HCT116 (cell line): ENCODE results near the gene WHAMM. TPM values are rescaled to one million over a fixed set of nuclear protein-coding genes. Genes with fewer than 3 reads are reported as not detected.

Source experiments
- ATAC-seq: fragments of 200-7000 bp; cut with Tn5 transposase; 2 replicates; pipeline ENCODE4 v1.9.1; 2020; ENCODE audit warnings: mild to moderate bottlenecking, moderate library complexity
- BruUV-seq: library from RNA; stranded (reverse); fragments of 400-500 nt; replicated peaks from 2 replicates; lab custom pipeline; 2021; lab: Mats Ljungman, UMichigan
- CTCF ChIA-PET: fragments of 300-600 bp; sonication (Branson Sonifier 250); formaldehyde crosslinking; loops from one replicate; lab custom pipeline; 2021; ENCODE audit warnings: antibody characterized with exemption; lab: Charles Lee
- POLR2A ChIA-PET: fragments of 300-600, 350-600 bp; sonication (Branson Sonifier 250); formaldehyde crosslinking; loops from one replicate; lab custom pipeline; 2021; ENCODE audit warnings: antibody characterized with exemption; lab: Charles Lee
- RAD21 ChIA-PET, 2 experiments: fragments of 300-600 bp; sonication (Branson Sonifier 250); formaldehyde crosslinking; loops; one replicate each; lab custom pipeline; 2023; ENCODE audit warnings: low total read pairs in 2 of 2; ENCODE audit not compliant: uncharacterized antibody in 2 of 2, unreplicated experiment in 2 of 2, low non-redundant PET in 1 of 2; lab: Charles Lee
- DNase-seq: peaks from one replicate; pipeline ENCODE4 v3.0.0-alpha.2; 2010; ENCODE audit warnings: low read depth, low spot score
- H2AFZ ChIP-seq: fragments of 200-600 bp; shearing (Covaris generic), sonication (generic); 2 replicates; pipeline ENCODE4 v1.6.1; 2017; ENCODE audit warnings: low read depth, mixed run types, mixed read lengths, antibody characterized with exemption, low read length; ENCODE audit not compliant: poor library complexity, severe bottlenecking
- H3K27ac ChIP-seq: 2 replicates; pipeline ENCODE4 v1.5.1; 2012; ENCODE audit warnings: low read depth, low read length
- H3K27me3 ChIP-seq: fragments of 200-600 bp; sonication (generic); 2 replicates; pipeline ENCODE4 v1.6.1; 2016; ENCODE audit warnings: mixed run types, low read length, mixed read lengths; ENCODE audit not compliant: insufficient read depth
- H3K36me3 ChIP-seq, 2 experiments: fragments of 200-500 bp in 1 of 2; fragments of 200-600 bp in 1 of 2; sonication (Bioruptor generic) in 1 of 2; sonication (generic) in 1 of 2; 2 replicates each; pipeline versions ENCODE4 v1.5.1 to v1.6.1; 2014 to 2016; ENCODE audit warnings: low read length in 2 of 2, inconsistent platforms in 1 of 2, mixed read lengths in 1 of 2, mixed run types in 1 of 2; ENCODE audit not compliant: insufficient read depth in 2 of 2, control insufficient read depth in 1 of 2
- H3K4me1 ChIP-seq, 2 experiments: fragments of 200-600 bp in 1 of 2; sonication (generic) in 1 of 2; 2 replicates each; pipeline versions ENCODE4 v1.5.1 to v1.6.1; 2012 to 2017; ENCODE audit warnings: low read length in 2 of 2, inconsistent platforms in 1 of 2, mild to moderate bottlenecking in 1 of 2, mixed read lengths in 1 of 2, mixed run types in 1 of 2, moderate library complexity in 1 of 2; ENCODE audit not compliant: insufficient read depth in 2 of 2, control insufficient read depth in 1 of 2
- H3K4me2 ChIP-seq: fragments of 200-600 bp; sonication (generic); 2 replicates; pipeline ENCODE4 v1.6.1; 2017; ENCODE audit warnings: mixed run types, low read length, mixed read lengths
- H3K4me3 ChIP-seq, 2 experiments: fragments of 200-600 bp in 1 of 2; sonication (generic) in 1 of 2; replicated peaks in 1 of 2; 2 replicates each; pipeline ENCODE4 v1.5.1; 2011 to 2016; ENCODE audit warnings: low read length in 2 of 2, control low read depth in 1 of 2, low read depth in 1 of 2, mild to moderate bottlenecking in 1 of 2, mixed read lengths in 1 of 2, mixed run types in 1 of 2
- H3K79me2 ChIP-seq: fragments of 200-600 bp; sonication (generic); 2 replicates; pipeline ENCODE4 v1.6.1; 2017; ENCODE audit warnings: mild to moderate bottlenecking, mixed run types, low read length, moderate library complexity, mixed read lengths; ENCODE audit not compliant: insufficient read depth
- H3K9ac ChIP-seq: fragments of 200-600 bp; sonication (generic); 2 replicates; pipeline ENCODE4 v1.6.1; 2016; ENCODE audit warnings: low read length, mixed read lengths
- H3K9me2 ChIP-seq: fragments of 200-600 bp; sonication (generic), shearing (Covaris generic); 2 replicates; pipeline ENCODE4 v1.6.1; 2017; ENCODE audit warnings: mixed run types, mild to moderate bottlenecking, moderate library complexity; ENCODE audit not compliant: insufficient read depth
- H3K9me3 ChIP-seq, 2 experiments: fragments of 200-500 bp in 1 of 2; fragments of 200-600 bp in 1 of 2; sonication (Bioruptor generic) in 1 of 2; sonication (generic) in 1 of 2; 2 replicates each; pipeline ENCODE4 v1.6.1; 2014 to 2017; ENCODE audit warnings: low read length in 2 of 2, mixed read lengths in 2 of 2, inconsistent platforms in 1 of 2, low read depth in 1 of 2, mild to moderate bottlenecking in 1 of 2, mixed run types in 1 of 2, moderate library complexity in 1 of 2; ENCODE audit not compliant: control insufficient read depth in 1 of 2, insufficient read depth in 1 of 2
- H4K20me1 ChIP-seq: fragments of 200-600 bp; sonication (generic), shearing (Covaris generic); 2 replicates; pipeline ENCODE4 v1.6.1; 2017; ENCODE audit warnings: mixed run types, mild to moderate bottlenecking, moderate library complexity; ENCODE audit not compliant: insufficient read depth
- ATF3 ChIP-seq: IDR thresholded peaks from 2 replicates; pipeline ENCODE4 v1.6.1; 2012
- CEBPB ChIP-seq: IDR thresholded peaks from 2 replicates; pipeline ENCODE4 v1.6.1; 2012; ENCODE audit warnings: low read depth
- EGR1 ChIP-seq: IDR thresholded peaks from 2 replicates; pipeline ENCODE4 v1.6.1; 2012; ENCODE audit warnings: low read depth
- ELF1 ChIP-seq: IDR thresholded peaks from 2 replicates; pipeline ENCODE4 v1.6.1; 2012; ENCODE audit warnings: low read depth, borderline replicate concordance
- EZH2 ChIP-seq: fragments of 200-600 bp; sonication (generic); IDR thresholded peaks from 2 replicates; pipeline ENCODE4 v1.6.1; 2017; ENCODE audit warnings: antibody characterized with exemption, mixed run types
- EZH2phosphoT487 ChIP-seq: fragments of 200-600 bp; IDR thresholded peaks from 2 replicates; pipeline ENCODE4 v1.6.1; 2018; ENCODE audit warnings: antibody characterized with exemption, borderline replicate concordance
- MAX ChIP-seq: IDR thresholded peaks from 2 replicates; pipeline ENCODE4 v1.6.1; 2012
- POLR2A ChIP-seq: IDR thresholded peaks from 2 replicates; pipeline ENCODE4 v1.7.0; 2011; ENCODE audit warnings: borderline replicate concordance; ENCODE audit not compliant: insufficient read depth, insufficient read length; ENCODE audit errors: extremely low read depth
- POLR2AphosphoS5 ChIP-seq: IDR thresholded peaks from 2 replicates; pipeline ENCODE4 v1.6.1; 2011; ENCODE audit warnings: mild to moderate bottlenecking, low read depth, low read length, moderate library complexity
- REST ChIP-seq: IDR thresholded peaks from 2 replicates; pipeline ENCODE4 v1.6.1; 2012; ENCODE audit warnings: low read depth
- SIN3A ChIP-seq: IDR thresholded peaks from 2 replicates; pipeline ENCODE4 v1.6.1; 2012; ENCODE audit warnings: low read depth
- SP1 ChIP-seq: IDR thresholded peaks from 2 replicates; pipeline ENCODE4 v1.6.1; 2012; ENCODE audit warnings: low read depth
- SRF ChIP-seq: IDR thresholded peaks from 2 replicates; pipeline ENCODE4 v1.6.1; 2012; ENCODE audit warnings: low read depth
- TCF7L2 ChIP-seq: IDR thresholded peaks from 2 replicates; pipeline ENCODE4 v1.7.0; 2011; ENCODE audit warnings: borderline replicate concordance, inconsistent platforms; ENCODE audit not compliant: insufficient read depth, insufficient read length; ENCODE audit errors: extremely low read depth
- YY1 ChIP-seq: IDR thresholded peaks from 2 replicates; pipeline ENCODE4 v1.6.1; 2011; ENCODE audit warnings: low read length, low read depth, moderate library complexity, mild to moderate bottlenecking; ENCODE audit not compliant: insufficient replicate concordance; ENCODE audit errors: extremely low read depth
- ZBTB33 ChIP-seq: IDR thresholded peaks from 2 replicates; pipeline ENCODE4 v1.6.1; 2011; ENCODE audit warnings: mild to moderate bottlenecking, low read length, moderate library complexity; ENCODE audit not compliant: insufficient replicate concordance; ENCODE audit errors: extremely low read depth
- ZFX ChIP-seq: fragments of 450-650 bp; IDR thresholded peaks from 2 replicates; pipeline ENCODE4 v1.6.1; 2017
- intact Hi-C: fragments of 100-400 bp; cut with micrococcal nuclease; formaldehyde crosslinking; loops from 2 replicates; pipeline ENCODE4 v1.10.0; 2022
- total RNA-seq: library from RNA; stranded (reverse); gene quantifications from one replicate; pipeline ENCODE4 v1.2.1, GENCODE V29; 2021; ENCODE audit not compliant: unreplicated experiment

WHAMM gene
- total RNA-seq, 1 experiment from 2014 or later = 7.1 TPM

GRCh38 chr15:82878325-82878724 is 68.9 kb downstream of the WHAMM start:
- ChIA-PET RAD21 (no interaction called here), CTCF (no interaction called here), POLR2A (no interaction called here)
- no peaks in the 10 kb centered on the region for H3K9me3 ChIP-seq
- DNase-seq (no peak), ATAC-seq (no peak)
- no peak overlapping the region for H3K9ac ChIP-seq
- H3K79me2 ChIP-seq = no peaks in the 10 kb centered on the region
- no peak overlapping the region for H3K4me3 ChIP-seq
- intact Hi-C loops = no loop called here
- H3K27me3 ChIP-seq = no peaks in the 10 kb centered on the region
- BruUV-seq = no TSS peak
- H4K20me1 ChIP-seq = no peaks in the 10 kb centered on the region
- peaks cover 0 to 11% of the 10 kb centered on the region in 2 experiments; a peak in 1 of 4 replicates for H3K4me1 ChIP-seq
- no peaks in the 10 kb centered on the region for H3K9me2 ChIP-seq
- H3K4me2 ChIP-seq = no peak overlapping the region
- H3K36me3 ChIP-seq = no peaks in the 10 kb centered on the region
- H2AFZ ChIP-seq = no peak overlapping the region
- no peak overlapping the region for H3K27ac ChIP-seq
- TF ChIP-seq ZFX (no peak), ELF1 (no peak), MAX (no peak), REST (no peak), SRF (no peak), YY1 (no peak), POLR2AphosphoS5 (no peak), EZH2phosphoT487 (no peak), POLR2A (no peak), ZBTB33 (no peak), EGR1 (no peak), ATF3 (no peak), EZH2 (no peak), SIN3A (no peak), CEBPB (no peak), SP1 (no peak), TCF7L2 (no peak)
